WTC11 (cell line): ENCODE measurements around the gene IRF2. TPM values are rescaled to one million over a fixed set of nuclear protein-coding genes. Genes with fewer than 3 reads are reported as not detected.

Source experiments
- ATAC-seq: fragments of 200-7000 bp; cut with Tn5 transposase; 2 replicates; pipeline ENCODE4 v1.10.0; 2021; ENCODE audit warnings: mild to moderate bottlenecking, moderate library complexity
- CTCF ChIA-PET: fragments of 300-600 bp; sonication (Branson Sonifier 250); formaldehyde crosslinking; loops from one replicate; lab custom pipeline; 2021; ENCODE audit warnings: antibody characterized with exemption; lab: Charles Lee
- POLR2A ChIA-PET: fragments of 350-600 bp; sonication (Branson Sonifier 250); formaldehyde crosslinking; loops from one replicate; lab custom pipeline; 2021; ENCODE audit warnings: antibody characterized with exemption; lab: Charles Lee
- DNase-seq: peaks from one replicate; pipeline ENCODE4 v3.0.0; 2021; ENCODE audit warnings: low spot score
- H3K27ac Mint-ChIP-seq: 2 replicates; pipeline ENCODE4 v1.8.0; 2021; ENCODE audit warnings: mixed read lengths
- H3K27me3 Mint-ChIP-seq: 2 replicates; pipeline ENCODE4 v1.8.0; 2021; ENCODE audit warnings: low read depth, mild to moderate bottlenecking, moderate library complexity, mixed read lengths
- H3K36me3 Mint-ChIP-seq: 2 replicates; pipeline ENCODE4 v1.8.0; 2021; ENCODE audit warnings: mixed read lengths
- H3K4me1 Mint-ChIP-seq: 2 replicates; pipeline ENCODE4 v1.8.0; 2022; ENCODE audit warnings: mixed read lengths
- H3K4me3 Mint-ChIP-seq: 2 replicates; pipeline ENCODE4 v1.8.0; 2021; ENCODE audit warnings: mild to moderate bottlenecking, moderate library complexity, mixed read lengths
- H3K9me3 Mint-ChIP-seq: 2 replicates; pipeline ENCODE4 v1.8.0; 2021; ENCODE audit warnings: mixed read lengths
- ARID4B ChIP-seq: sonication (generic); formaldehyde crosslinking; IDR thresholded peaks from 2 replicates; pipeline ENCODE4 v1.8.0; 2023; ENCODE audit warnings: missing genetic modification reagents, mild to moderate bottlenecking, borderline replicate concordance
- ATF1 ChIP-seq: sonication (generic); formaldehyde crosslinking; IDR thresholded peaks from 2 replicates; pipeline ENCODE4 v1.8.1; 2023; ENCODE audit warnings: mild to moderate bottlenecking, moderate library complexity, missing genetic modification reagents
- FOXK1 ChIP-seq: sonication (generic); formaldehyde crosslinking; IDR thresholded peaks from 2 replicates; pipeline ENCODE4 v1.8.0; 2022; ENCODE audit warnings: mild to moderate bottlenecking, moderate library complexity, missing genetic modification reagents
- GTF2I ChIP-seq: fragments of 250-450 bp; sonication (Bioruptor Pico); conservative IDR thresholded peaks from 2 replicates; pipeline ENCODE4 v1.4.0; 2021; ENCODE audit warnings: mild to moderate bottlenecking
- NFATC4 ChIP-seq: fragments of 250-450 bp; sonication (Bioruptor Pico); IDR thresholded peaks from 2 replicates; pipeline ENCODE4 v1.9.0; 2021; ENCODE audit warnings: mild to moderate bottlenecking
- OVOL2 ChIP-seq: fragments of 250-450 bp; sonication (Bioruptor Pico); IDR thresholded peaks from 2 replicates; pipeline ENCODE4 v1.9.0; 2021; ENCODE audit warnings: mild to moderate bottlenecking, borderline replicate concordance
- PRDM15 ChIP-seq: sonication (generic); formaldehyde crosslinking; IDR thresholded peaks from 2 replicates; pipeline ENCODE4 v1.8.0; 2022; ENCODE audit warnings: missing genetic modification reagents
- PREB ChIP-seq: sonication (generic); formaldehyde crosslinking; IDR thresholded peaks from 2 replicates; pipeline ENCODE4 v1.8.1; 2022; ENCODE audit warnings: mild to moderate bottlenecking, missing genetic modification reagents, moderate library complexity, borderline replicate concordance
- SMAD4 ChIP-seq: sonication (generic); formaldehyde crosslinking; IDR thresholded peaks from 2 replicates; pipeline ENCODE4 v1.8.0; 2022; ENCODE audit warnings: mild to moderate bottlenecking, missing genetic modification reagents
- SOX15 ChIP-seq: fragments of 250-450 bp; sonication (Bioruptor Pico); IDR thresholded peaks from 2 replicates; pipeline ENCODE4 v1.9.0; 2021; ENCODE audit warnings: mild to moderate bottlenecking
- TCF7 ChIP-seq: sonication (generic); formaldehyde crosslinking; IDR thresholded peaks from 2 replicates; pipeline ENCODE4 v1.8.0; 2022; ENCODE audit warnings: mild to moderate bottlenecking, low read depth, missing genetic modification reagents, moderate library complexity
- TEAD1 ChIP-seq: sonication (generic); formaldehyde crosslinking; IDR thresholded peaks from 2 replicates; pipeline ENCODE4 v1.8.0; 2022; ENCODE audit warnings: mild to moderate bottlenecking, missing genetic modification reagents
- ZNF121 ChIP-seq: sonication (generic); formaldehyde crosslinking; IDR thresholded peaks from 2 replicates; pipeline ENCODE4 v1.8.0; 2023; ENCODE audit warnings: missing genetic modification reagents
- ZNF138 ChIP-seq: sonication (generic); formaldehyde crosslinking; conservative IDR thresholded peaks from 2 replicates; pipeline ENCODE4 v1.8.1; 2022; ENCODE audit warnings: mild to moderate bottlenecking, moderate library complexity, missing genetic modification reagents
- ZNF423 ChIP-seq: fragments of 250-450 bp; sonication (Bioruptor Pico); IDR thresholded peaks from 2 replicates; pipeline ENCODE4 v2.1.2; 2022; ENCODE audit warnings: mild to moderate bottlenecking, moderate library complexity
- total RNA-seq: library from RNA; stranded (reverse); gene quantifications from 3 replicates; pipeline ENCODE4 v1.2.3, GENCODE V29; 2021
- TF ChIP-seq, protein P1 (sequence below): sonication (generic); formaldehyde crosslinking; IDR thresholded peaks from 2 replicates; pipeline ENCODE4 v1.8.1; 2023; ENCODE audit warnings: mild to moderate bottlenecking, missing genetic modification reagents
- TF ChIP-seq, protein P2 (sequence below): sonication (generic); formaldehyde crosslinking; IDR thresholded peaks from 2 replicates; pipeline ENCODE4 v1.8.0; 2023; ENCODE audit warnings: mild to moderate bottlenecking, missing genetic modification reagents
- TF ChIP-seq, protein P3 (sequence below): sonication (generic); formaldehyde crosslinking; IDR thresholded peaks from 2 replicates; pipeline ENCODE4 v1.8.1; 2023; ENCODE audit warnings: mild to moderate bottlenecking, moderate library complexity, missing genetic modification reagents

IRF2 gene
- total RNA-seq, 1 experiment from 2014 or later = 11.8 TPM

GRCh38 chr4:184446132-184446658, 28.2 kb downstream of the IRF2 start:
- TF ChIP-seq ZNF423 (CRISPR knock-in tag) = no peak
- TF ChIP-seq ZNF138 (CRISPR knock-in tag) = no peak
- no peak for TF ChIP-seq SMAD4
- TF ChIP-seq NFATC4 (CRISPR knock-in tag) = no peak
- TF ChIP-seq ATF1 (CRISPR knock-in tag) = no peak
- no peak for TF ChIP-seq ZNF121 (CRISPR knock-in tag)
- TF ChIP-seq, protein P1, sequence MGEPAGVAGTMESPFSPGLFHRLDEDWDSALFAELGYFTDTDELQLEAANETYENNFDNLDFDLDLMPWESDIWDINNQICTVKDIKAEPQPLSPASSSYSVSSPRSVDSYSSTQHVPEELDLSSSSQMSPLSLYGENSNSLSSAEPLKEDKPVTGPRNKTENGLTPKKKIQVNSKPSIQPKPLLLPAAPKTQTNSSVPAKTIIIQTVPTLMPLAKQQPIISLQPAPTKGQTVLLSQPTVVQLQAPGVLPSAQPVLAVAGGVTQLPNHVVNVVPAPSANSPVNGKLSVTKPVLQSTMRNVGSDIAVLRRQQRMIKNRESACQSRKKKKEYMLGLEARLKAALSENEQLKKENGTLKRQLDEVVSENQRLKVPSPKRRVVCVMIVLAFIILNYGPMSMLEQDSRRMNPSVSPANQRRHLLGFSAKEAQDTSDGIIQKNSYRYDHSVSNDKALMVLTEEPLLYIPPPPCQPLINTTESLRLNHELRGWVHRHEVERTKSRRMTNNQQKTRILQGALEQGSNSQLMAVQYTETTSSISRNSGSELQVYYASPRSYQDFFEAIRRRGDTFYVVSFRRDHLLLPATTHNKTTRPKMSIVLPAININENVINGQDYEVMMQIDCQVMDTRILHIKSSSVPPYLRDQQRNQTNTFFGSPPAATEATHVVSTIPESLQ (CRISPR knock-in tag) = no peak
- TF ChIP-seq TCF7 = no peak
- TF ChIP-seq SOX15 (CRISPR knock-in tag) = no peak
- no peak for TF ChIP-seq PREB (CRISPR knock-in tag)
- TF ChIP-seq GTF2I (CRISPR knock-in tag) = no peak
- no peak for TF ChIP-seq OVOL2 (CRISPR knock-in tag)
- TF ChIP-seq, protein P2, sequence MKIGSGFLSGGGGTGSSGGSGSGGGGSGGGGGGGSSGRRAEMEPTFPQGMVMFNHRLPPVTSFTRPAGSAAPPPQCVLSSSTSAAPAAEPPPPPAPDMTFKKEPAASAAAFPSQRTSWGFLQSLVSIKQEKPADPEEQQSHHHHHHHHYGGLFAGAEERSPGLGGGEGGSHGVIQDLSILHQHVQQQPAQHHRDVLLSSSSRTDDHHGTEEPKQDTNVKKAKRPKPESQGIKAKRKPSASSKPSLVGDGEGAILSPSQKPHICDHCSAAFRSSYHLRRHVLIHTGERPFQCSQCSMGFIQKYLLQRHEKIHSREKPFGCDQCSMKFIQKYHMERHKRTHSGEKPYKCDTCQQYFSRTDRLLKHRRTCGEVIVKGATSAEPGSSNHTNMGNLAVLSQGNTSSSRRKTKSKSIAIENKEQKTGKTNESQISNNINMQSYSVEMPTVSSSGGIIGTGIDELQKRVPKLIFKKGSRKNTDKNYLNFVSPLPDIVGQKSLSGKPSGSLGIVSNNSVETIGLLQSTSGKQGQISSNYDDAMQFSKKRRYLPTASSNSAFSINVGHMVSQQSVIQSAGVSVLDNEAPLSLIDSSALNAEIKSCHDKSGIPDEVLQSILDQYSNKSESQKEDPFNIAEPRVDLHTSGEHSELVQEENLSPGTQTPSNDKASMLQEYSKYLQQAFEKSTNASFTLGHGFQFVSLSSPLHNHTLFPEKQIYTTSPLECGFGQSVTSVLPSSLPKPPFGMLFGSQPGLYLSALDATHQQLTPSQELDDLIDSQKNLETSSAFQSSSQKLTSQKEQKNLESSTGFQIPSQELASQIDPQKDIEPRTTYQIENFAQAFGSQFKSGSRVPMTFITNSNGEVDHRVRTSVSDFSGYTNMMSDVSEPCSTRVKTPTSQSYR (CRISPR knock-in tag) = no peak
- TF ChIP-seq ARID4B (CRISPR knock-in tag) = no peak
- no peak for TF ChIP-seq TEAD1 (CRISPR knock-in tag)
- no peak for TF ChIP-seq PRDM15
- no peak for TF ChIP-seq FOXK1
- TF ChIP-seq, protein P3, sequence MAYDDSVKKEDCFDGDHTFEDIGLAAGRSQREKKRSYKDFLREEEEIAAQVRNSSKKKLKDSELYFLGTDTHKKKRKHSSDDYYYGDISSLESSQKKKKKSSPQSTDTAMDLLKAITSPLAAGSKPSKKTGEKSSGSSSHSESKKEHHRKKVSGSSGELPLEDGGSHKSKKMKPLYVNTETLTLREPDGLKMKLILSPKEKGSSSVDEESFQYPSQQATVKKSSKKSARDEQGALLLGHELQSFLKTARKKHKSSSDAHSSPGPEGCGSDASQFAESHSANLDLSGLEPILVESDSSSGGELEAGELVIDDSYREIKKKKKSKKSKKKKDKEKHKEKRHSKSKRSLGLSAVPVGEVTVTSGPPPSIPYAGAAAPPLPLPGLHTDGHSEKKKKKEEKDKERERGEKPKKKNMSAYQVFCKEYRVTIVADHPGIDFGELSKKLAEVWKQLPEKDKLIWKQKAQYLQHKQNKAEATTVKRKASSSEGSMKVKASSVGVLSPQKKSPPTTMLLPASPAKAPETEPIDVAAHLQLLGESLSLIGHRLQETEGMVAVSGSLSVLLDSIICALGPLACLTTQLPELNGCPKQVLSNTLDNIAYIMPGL (CRISPR knock-in tag) = no peak
- peak overlapping the region; percentile 5; the same call in 1 of the 2 replicates for H3K27ac Mint-ChIP-seq
- ChIA-PET POLR2A (no interaction called here), CTCF (no interaction called here)
- H3K4me3 Mint-ChIP-seq = no peak overlapping the region
- no peaks in the 10 kb centered on the region for H3K27me3 Mint-ChIP-seq
- no peaks in the 10 kb centered on the region for H3K36me3 Mint-ChIP-seq
- ATAC-seq (no peak), DNase-seq (no peak)
- no peaks in the 10 kb centered on the region for H3K9me3 Mint-ChIP-seq
- peaks cover 84% of the 10 kb centered on the region for H3K4me1 Mint-ChIP-seq
